ENCODE results near the gene TSPEAR.
A peak's percentile ranks its signal among the peaks of the same experiment; 100 is the strongest.

The TSPEAR gene

DNA sequence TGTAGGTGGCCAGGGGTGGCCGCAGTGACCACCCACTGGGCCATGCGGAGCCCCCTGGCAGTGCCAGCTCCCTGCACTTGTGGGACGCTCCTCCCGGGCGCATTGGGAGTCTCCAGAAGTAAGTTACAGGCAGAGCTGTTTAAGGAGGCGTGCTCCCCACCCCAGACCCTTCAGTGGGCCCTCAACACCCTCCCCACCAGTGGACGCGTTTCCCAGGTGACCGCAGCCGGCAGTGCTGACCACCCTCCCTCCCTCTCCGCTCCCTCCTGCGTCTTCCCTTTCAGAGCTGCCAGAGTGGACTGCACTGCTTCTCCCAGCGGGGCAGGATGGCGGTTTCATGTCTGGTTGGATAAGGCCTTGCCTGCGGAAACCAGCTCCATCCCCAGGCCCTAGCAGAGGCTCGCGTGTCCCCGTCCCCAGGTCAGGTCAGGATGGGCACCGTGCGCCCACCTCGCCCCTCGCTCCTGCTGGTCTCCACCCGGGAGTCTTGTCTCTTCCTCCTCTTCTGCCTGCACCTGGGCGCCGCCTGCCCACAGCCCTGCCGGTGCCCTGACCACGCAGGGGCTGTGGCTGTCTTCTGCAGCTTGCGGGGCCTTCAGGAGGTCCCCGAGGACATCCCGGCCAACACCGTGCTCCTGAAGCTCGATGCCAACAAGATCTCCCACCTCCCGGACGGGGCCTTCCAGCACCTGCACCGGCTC, 255.0 kb downstream of the TSPEAR start:
- DNase-seq = no peak

DNA sequence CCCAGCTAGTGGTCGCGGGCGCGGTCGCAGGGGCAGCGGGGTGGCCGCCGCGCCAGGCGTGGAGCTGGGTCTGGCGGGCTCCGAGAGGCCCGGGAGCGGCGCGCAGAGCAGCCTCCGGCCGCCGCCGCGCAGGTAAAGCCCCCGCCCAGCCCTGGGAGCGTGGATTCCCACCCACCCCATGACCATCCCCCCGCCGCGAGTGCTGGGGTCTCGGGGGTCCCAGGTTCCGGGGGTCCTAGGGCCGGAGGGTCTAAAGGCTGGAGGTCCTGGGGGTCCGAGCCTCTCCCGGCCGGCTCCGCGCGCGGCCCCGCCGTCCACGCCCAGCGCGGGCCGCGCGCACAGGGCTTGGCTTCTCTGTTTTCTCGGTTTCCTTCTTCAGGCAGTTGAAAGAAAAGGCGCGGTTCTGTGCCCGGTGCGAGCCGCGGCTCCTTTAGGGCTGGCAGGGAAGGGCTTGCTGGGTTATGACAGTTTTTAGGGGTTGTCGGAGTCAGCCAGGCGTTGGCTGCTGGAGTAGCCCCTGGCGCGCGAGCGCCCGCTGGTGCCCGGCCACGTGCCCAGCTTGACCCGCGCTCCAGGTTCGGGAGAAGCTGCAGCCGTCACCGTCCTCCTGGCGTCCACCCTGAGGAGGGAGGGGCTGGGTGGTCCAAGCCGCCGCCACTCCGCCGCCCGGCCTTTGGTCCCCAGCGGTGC, 255.7 kb downstream of the TSPEAR start:
- peak; percentile 70 for DNase-seq

DNA sequence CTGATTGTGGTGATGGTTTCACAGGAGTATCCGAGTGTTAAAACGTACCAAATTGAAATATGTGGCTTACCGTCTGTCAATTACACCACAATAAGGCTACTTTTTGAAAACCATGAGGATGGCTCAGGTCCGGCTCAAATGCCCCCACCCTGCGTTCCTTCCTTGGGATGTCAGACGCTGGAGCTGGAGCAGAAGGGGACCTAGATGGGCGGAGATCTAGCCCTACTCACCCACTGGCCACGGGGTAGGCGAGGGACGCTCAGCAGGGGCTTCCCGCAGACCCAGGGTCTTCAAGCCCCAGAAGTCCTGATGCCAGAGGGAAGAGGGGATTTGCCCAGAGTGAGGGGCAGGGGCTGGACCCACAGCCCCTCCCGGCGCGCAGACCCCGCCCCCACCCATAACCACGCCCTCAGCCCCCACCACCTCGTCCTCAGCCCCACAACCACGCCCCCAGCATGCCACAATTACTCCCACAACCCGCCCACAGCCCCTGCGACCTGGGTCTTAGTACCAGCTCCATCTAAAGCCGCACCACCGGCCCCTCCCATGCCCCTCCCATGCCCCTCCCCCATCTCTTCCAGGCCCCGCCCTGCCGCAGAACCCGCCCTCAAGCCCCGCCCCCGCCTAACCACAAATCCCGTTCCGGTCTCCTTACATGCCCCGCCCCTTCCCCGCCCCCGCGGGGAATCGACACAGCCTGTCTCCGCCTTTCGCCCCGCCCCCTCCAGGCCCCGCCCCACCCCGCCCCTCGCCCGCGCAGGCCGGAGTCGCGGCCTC, 256.4 kb downstream of the TSPEAR start, which contains the start of gene LRRC3:
Gene LRRC3 (plus strand): TSS at position 764 of the 777 bp plus-strand sequence. CDS start 1,135 bp downstream, outside the sequence.
- DNase-seq = peak; percentile 98

DNA sequence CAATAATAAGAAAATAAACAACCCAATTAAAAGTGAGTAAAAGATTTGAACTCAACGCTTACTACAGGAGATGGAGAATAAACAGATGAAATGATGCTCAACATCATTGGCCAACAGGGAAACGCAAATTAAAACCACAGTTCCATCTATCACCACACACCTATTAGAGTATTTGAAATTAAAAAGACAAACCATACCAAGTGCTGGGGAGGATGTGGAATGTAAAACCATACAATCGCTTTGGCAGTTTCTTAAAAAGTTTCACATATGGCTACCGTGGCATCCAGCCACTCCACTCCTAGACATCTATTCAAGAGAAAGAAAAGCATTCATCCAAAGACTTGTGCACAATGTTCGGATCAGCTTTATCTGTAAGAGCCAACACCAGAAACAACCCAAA, 257.3 kb downstream of the TSPEAR start:
- DNase-seq = peak; percentile 16

DNA sequence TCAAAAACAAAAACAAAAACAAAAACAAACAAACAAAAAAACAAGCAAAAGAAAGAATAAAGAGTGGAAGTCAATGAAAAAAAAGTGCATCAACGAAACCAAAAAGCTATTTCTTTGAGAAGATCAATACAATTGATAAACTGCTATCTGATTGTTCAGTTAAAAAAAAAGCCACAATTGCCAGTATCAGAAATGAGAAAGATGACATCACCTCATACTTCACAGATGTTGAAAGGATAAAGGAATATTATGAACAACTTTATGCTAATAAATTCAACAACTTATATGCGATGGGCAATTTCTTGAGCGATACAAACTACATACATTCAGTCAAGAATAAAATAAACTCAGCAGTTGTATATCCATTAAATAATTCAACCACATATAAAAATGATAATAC, 258.3 kb downstream of the TSPEAR start:
- DNase-seq = no peak

DNA sequence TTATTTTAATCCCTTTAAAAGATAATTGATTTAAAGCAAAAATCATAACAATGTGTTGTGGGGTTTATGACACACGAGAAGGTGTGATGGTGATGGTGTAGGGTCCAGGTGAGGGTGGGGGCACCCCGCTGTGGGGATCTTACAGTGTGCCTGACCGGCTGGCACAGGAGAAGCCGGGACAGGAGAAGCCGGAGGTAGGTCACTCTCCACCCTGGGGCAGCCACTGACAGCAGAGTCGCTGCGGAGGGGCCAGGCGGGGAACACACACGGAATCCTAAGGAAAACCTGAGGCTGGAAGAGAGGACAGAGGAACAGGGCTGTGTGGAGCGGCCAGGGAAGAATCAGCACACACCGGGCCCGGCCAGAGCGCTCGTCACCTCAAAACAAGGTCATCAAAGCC, 260.4 kb downstream of the TSPEAR start:
- DNase-seq = peak; percentile 31

DNA sequence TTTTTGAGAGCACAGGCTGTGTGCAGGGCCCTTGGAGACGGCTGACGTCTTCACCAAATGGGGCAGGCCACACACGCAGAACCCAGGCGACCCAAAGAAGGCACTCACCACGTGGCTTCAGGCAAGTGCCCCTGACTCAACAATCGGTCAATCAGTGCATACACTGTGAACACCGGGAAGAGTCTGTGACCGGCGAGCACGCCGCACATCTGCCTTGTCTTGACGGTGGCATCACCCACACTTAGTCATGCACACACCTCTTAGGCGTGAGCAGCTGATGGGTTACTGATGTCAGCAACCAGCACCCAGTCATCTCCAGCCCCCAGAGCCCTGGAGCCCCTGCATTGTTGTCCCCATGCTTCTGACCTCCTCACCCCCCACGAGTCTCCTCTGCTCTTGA, 261.0 kb downstream of the TSPEAR start:
- DNase-seq = peak; percentile 34

DNA sequence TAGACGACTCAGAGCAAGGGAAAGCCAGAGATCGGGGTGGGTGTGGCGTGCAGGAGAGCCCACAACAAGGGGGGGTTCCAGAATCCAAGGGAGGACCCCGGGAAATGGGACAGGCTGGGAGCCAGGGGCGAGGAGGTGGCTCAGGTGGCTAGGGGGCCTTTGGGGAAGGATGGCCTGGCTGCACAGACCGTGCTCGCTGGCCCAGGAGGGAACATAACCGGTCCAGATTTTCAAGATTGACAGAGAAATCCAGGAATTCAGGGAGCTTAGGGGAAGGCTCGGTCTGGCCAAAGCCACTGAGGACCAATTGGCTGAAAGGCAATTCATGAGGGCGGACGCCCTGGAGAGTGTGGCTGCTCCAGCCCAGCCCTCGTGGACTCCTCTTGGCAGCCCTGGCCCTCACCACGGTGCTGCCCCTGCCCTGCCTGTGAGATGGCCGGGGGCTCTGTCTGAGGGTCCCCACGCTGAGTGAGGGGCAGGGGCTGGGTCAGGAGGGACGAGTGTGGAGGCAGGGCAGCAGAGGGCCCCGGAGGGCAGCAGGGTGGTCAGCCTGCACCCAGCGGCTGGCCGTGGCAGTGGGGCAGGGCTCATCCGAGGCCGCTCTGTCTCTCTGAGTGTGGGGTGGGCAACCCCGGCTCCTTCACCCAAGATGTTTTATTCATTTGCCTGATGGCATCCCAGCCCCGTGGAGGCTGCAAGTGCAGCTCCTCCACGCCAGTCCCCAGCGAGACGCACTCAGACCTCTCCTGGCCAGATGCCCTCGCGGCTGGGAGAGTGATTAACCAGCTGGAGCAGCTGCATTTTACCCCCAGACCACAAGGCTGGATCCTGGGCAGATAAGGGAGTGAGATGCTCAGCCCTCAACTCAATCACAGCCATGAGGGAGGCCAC, 261.7 kb downstream of the TSPEAR start:
- DNase-seq = peak; percentile 61

DNA sequence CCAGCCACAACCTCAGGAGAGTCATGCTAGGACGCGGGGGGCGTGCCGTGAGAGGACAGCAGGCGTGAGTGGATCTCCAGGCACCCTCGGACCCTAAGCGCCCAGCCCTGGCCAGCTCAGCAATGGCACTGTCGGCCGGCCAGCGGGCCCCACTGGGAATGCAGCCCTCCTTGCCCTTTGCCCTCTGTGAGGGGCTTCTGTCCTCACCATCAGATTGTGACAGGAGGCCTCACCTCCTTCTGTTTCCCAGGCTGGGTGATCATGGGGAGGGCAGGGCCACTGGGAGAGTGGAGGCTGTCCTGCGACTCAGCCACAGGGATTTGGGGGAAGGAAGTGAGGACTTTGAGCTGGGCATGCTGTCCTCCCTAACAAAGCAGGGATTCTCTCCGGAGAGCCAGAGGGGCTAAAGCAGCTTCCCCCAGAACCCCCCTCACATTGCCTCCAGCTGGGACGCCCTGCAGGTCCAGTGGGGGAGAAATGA, 262.7 kb downstream of the TSPEAR start:
- DNase-seq = peak; percentile 49
